ENCODE measurements around the gene NHEJ1. TPM values are rescaled to one million over a fixed set of nuclear protein-coding genes. Genes with fewer than 3 reads are reported as not detected.

NHEJ1 gene
- total RNA-seq, 4 donors from 2014 or later: 13.8 to 23.2 (median 17.5) TPM

DNA sequence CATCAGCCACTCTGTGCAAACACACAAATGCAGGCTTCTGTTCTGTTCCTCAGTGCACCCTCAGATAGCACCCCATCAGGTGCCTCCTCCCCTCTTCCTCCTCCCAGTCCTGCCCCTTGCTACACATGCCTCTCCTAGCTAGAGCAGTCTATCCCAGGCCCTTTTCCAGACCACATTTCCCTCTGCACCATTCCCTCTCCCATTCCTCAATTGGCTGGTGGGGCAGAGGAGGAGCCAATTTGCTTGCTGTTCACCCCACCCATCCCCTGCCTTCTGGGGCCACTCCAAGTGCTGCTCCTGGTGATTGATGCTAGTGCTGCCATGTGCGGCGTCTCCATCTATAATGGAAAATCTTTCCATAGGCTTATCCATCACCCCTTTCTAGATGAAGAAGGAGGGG lies 124.7 kb downstream of the NHEJ1 start:
- DNase-seq (ENCODE audit: low spot score) (no peak), ATAC-seq (ENCODE audit: low FRiP score) (no peak)
- TF ChIP-seq, protein P1, sequence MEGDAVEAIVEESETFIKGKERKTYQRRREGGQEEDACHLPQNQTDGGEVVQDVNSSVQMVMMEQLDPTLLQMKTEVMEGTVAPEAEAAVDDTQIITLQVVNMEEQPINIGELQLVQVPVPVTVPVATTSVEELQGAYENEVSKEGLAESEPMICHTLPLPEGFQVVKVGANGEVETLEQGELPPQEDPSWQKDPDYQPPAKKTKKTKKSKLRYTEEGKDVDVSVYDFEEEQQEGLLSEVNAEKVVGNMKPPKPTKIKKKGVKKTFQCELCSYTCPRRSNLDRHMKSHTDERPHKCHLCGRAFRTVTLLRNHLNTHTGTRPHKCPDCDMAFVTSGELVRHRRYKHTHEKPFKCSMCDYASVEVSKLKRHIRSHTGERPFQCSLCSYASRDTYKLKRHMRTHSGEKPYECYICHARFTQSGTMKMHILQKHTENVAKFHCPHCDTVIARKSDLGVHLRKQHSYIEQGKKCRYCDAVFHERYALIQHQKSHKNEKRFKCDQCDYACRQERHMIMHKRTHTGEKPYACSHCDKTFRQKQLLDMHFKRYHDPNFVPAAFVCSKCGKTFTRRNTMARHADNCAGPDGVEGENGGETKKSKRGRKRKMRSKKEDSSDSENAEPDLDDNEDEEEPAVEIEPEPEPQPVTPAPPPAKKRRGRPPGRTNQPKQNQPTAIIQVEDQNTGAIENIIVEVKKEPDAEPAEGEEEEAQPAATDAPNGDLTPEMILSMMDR (IDR thresholded peaks at IDR 0.05): no peak

DNA sequence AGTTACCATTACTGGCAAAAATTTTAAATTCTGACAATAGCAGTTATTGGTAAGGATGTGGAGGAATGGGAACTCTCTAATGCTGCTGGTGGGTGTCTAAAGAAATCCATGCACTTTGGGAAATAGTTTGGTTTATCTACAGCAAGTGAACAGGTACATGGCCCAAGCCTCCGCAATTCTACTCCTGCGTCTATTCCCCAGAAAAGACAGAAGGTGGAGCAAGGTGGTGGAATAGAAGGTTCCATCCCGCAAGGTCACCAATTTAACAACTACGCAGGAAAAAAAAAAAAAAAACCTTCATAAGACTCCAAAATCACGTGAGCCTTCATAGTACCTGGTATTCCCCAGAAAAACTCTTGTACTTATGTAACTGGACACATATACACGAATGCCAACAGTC lies 125.8 kb downstream of the NHEJ1 start:
- DNase-seq (ENCODE audit: low spot score): no peak
- TF ChIP-seq, protein P1 (IDR thresholded peaks at IDR 0.05): no peak
- no peak for ATAC-seq (ENCODE audit: low FRiP score)

DNA sequence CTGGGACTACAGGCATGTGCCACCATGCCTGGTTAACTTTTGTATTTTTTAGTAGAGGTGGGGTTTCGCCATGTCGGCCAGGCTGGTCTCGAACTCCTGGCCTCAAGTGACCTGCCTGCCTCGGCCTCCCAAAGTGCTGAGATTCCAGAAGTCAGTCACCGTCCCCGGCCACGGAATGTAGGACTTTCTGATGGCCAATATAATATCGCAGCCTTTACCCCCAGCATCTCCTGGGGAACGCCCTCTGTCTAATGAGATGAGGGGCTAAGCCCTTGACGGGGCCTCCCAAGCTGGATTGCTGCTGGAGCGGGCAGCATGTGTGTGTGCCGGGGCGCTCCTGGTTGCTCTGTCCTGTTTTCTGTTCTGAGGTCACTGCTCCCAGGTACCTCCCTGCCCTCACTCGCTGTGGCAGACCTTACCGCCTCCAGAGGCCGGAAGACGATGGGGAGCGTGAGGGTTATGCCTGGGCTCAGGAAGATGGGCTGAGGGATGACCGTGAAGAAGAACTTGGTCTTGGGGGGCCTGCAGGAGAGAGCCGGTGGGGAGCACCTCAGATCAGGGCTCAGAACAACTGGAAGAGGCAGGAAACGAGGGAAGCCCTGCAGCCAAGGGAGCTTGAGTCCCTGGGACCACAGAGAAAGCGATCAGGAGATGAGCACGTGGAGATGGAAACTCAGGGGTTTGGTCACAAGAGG lies 128.4 kb downstream of the NHEJ1 start:
- DNase-seq (ENCODE audit: low spot score) (no peak), ATAC-seq (ENCODE audit: low FRiP score) (no peak)
- TF ChIP-seq, protein P1 (IDR thresholded peaks at IDR 0.05): no peak

DNA sequence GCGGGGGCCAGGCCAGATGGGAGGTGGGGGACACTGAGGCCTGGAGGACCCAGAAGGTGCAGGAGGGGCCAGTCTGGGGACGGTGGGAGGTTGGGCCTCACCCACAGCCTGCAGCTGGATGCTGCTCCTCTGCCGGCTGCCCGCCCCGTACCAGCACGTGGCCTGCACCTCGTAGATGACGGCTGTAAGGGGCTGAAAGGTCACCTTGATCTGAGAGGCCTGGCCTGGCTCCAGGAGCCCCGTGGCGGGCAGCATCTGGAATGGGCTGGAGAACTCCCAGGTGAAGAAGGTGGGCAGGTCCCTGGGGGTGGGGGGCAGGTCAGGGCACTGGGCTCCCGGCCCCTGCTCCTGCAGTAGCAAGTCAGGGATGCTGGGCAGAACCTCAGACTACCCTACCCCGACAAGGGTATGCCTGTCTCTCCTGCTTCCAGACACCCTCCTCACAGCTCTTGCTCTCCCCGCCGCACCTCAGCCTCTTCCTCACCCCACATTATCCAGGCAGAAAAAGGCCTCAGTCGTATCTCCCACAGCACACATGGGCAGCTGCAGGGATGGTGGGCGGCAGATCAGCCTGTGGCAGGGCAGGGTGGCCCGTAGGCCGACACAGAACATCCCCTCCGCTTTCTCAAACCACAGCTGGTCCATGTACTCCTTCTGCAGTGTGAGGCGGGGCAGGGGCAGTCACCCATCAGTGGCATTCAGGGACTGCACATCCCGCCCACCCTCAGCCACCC lies 129.4 kb downstream of the NHEJ1 start:
- TF ChIP-seq, protein P1 (IDR thresholded peaks at IDR 0.05): no peak
- DNase-seq (ENCODE audit: low spot score) (no peak), ATAC-seq (ENCODE audit: low FRiP score) (no peak)

DNA sequence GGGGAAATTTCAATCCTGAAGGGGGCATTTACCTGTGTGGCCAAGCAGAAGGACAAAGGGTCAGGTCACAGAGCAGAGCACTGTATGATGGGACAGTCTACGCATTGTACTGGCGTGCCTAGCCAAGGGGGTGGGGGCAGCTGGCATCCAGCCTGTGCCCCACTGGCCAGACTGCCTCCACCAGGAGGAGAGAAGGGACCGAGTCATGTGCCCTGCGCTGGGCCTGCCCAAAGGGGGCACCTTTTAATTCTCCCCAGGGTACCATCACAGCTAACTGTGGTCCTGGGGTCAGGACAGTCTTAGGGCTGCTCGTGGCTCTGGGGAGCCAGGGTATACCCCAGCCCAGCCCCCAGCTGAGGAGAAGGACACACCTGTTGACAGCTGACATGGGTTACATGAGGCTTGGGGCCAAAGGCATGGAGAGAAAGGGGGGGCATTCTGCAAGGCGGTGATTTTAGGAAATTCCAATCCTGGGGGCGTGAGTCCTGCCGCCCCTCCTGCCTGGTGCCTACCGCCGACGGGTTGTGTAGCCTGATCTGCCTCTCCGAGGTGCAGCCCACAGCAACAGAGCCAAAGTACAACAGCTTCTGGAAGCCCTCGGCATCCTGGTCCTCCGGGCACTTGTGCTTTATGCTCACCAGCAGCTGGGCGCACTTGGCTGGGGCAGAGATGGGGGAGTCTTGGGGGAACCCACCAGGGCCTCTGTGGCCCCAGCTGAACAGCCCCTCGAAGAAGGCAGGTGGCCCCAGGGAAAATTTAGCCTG lies 130.3 kb downstream of the NHEJ1 start:
- DNase-seq (ENCODE audit: low spot score) (no peak), ATAC-seq (ENCODE audit: low FRiP score) (no peak)

DNA sequence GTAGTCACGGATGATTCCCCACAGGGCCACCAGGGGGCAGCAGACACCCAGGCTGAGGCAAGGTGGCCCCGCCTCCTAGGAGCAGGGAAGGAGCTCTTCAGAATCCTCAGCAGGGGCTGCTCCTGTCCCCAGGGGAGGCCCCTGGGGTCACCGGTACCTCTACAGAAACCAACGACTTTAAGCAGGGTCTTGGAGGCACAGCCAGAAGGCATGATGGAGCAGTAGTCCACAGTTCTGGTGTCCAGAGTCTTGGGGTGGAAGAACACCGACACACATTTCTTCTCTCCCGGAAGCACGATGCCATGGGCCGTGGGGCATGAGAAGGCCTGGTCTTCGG lies 130.8 kb downstream of the NHEJ1 start:
- peak; percentile 67 for DNase-seq (ENCODE audit: low spot score)
- ATAC-seq (ENCODE audit: low FRiP score): peak; percentile 72
- TF ChIP-seq, protein P1 (IDR thresholded peaks at IDR 0.05): peak in 1 of 3 donors; percentile 81

More for the DNA sequence above, 130.3 kb downstream of the NHEJ1 start:
- TF ChIP-seq, protein P1 (IDR thresholded peaks at IDR 0.05): no peak
